HG03442 (cell line): ENCODE data around the gene CCDC74A.
"Not testable (repeated sequence)": the region's sequence is repeated elsewhere in the genome, so short reads cannot be mapped to it uniquely, and the experiment has no call there.

Source experiments
- ATAC-seq: cut with Tn5 transposase; IDR thresholded peaks from one replicate; pipeline ENCODE4 v1.9.1; 2021; ENCODE audit warnings: mild to moderate bottlenecking, moderate library complexity; ENCODE audit not compliant: unreplicated experiment

The CCDC74A gene

DNA sequence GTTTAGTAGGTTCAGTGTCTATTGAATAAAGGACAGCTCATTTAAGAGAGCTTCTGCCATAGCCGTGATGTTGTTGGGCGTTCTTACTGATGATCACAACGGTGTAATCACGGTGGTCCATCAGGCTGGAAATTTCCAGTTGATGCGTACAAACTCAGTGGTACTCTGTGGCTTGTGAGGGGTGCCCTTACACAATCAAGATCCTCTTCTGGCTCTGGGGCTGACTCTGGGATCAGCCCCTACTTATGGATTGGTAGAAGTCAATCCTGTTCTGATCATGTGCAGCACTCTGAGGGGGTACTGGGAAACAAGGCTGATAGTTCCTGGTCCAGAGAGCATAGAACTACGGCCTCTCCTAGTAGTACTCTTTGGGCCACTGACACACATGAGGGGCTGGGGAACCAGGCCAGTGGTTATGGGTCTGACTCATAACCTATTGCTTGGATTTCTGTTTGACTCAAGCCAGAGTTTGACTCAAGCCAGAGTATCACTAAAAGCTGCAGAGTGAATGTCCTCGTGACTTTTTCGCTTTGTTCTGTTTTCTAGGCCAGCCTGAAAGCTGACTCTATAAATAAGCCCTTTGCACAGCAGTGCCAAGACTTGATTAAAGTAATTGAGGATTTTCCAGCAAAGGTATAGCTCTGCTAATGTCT, 29.2 kb upstream of the CCDC74A start:
- ATAC-seq: peak; percentile 95

DNA sequence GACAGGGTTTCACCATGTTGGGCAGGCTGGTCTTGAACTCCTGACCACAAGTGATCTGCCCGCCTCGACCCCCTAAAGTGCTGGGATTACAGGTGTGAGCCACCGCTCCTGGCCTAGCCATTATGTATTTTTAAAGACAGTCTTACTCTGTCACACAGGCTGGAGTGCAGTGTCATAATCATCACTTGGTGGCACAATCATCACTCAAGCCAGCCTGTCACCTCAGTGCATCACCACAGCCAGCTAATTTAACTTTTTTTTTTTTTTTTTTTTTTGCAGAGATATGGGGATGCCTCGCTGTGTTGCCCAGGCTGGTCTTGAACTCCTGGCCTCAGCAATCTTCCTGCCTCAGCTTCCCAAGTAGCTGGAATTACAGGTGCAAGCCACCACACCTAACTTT, 24.1 kb upstream of the CCDC74A start:
- ATAC-seq: not testable (repeated sequence)

DNA sequence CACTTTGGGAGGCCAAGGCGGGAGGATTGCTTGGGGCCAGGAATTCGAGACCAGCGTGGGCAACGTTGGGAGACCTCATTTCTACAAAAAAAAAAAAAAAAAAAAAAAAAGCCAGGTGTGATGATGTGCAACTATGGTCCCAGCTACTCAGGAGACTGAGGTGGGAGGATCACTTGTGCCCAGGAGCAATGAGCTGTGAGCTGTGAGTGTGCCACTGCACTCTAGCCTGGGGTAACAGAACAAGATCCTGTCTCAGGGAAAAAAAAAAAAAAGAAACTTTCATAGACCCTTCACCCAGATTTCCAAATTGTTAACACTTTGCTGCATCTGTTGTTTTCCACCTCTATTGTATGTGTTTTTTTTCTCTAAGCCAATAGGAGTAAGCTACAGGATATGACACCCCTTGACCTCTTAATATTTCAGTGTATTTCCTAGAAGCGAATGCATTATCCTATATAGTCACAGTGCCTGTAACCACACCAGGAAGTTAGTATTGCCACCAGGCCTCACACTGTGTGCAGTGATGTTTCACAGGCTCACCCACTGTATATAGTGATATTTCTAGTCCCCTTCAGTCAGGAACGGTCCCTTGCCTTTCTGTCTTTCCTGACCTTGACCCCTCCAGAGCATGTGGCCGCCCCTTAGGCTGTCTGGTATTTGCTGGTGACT, 23.5 kb upstream of the CCDC74A start:
- ATAC-seq: not testable (repeated sequence)

DNA sequence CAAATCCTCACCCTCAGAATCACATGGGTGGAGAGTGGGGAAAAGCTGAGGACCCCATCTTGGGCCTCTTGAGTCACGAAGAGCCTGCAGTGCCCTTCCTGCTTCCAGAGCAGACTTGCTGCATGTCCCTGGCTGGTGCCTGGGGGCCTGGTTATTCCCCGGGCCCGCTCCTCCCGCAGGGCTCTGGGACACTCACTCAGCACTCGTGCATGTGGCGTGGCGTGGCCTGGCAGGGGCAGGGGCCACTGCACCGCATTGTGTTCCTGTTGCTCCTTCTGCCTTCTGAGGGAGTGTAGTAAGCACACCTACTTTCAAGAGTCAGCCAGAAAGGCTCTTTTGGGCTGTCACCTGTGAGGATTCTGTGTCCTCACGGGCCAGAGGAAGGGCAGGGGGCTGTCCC, 18.1 kb upstream of the CCDC74A start:
- no peak for ATAC-seq

DNA sequence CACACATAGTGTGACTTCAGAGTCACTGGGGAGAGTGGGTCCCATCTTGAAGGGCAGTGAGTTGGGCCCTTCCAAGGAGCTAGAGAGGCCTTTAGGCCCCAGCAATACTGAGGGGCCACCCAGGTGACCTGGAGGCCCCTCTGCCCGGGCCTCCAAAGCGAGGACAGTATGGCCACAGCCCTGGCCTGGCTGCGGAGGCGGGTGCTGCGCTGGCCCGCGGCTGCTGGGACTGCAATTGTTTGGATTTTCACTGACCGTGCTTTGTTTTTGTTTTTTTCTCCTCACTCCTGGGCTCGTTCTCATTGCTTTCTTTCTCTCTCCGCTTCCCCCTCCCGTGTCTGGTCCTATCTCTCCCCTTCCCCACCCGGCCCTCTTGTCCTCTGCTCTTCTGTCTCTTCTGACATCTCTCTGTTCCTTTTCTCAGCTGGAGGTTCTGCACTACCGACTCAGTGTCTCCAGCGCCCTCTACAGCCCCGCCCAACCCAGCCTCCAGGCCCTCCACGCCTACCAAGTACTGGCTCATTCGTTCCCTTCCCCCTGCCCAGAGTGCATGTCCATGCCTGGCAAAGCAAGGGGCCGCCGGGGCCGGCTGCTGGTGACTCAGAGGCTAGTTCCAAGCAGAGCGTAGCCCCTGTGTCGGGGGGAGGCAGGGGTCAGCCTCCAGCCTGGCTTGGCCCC, 16.3 kb upstream of the CCDC74A start:
- ATAC-seq: not testable (repeated sequence)

DNA sequence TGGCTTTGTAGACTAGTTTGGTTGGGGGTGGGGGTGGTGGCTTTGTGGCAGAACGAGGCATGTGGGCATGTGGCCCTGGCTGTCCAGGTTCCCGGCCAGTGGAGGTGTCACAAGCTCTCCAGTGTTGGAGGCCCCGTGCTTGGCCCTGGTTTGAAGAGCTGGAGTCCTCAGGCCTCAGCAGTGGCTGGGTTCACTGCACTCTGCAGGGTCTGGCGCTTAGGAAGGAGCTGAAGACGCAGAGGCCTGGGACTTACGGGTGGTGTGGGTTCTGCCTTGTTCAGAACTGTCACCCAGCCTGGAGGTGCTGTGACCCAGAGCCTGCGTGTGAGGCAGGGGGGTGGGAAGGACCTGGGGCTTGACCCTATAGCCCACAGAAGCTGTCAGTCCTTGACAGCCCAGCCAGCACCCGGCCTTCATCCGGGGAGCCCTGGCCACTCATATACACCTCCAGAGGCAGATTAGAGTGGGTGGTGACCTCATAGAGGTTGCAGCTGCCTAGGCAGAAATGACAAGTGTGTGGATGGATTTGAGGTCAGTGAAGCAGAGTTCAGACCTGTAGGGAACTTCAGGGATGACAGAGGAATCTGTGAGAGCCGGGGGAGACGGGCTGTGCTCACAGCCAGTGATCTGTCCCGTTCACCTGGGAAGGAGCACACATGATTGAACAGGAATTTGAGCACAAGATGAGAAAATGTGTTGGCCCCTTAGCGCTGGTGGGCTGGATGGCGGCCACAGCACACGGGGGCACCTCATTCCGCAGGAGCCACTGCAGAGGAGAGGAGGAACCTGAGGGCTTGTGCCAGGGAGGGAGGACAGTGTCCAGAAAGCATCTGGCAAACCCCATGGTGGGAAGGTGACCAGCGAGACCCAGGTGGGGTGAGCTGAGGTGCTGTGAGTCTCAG, 15.5 kb upstream of the CCDC74A start:
- not testable (repeated sequence) for ATAC-seq

DNA sequence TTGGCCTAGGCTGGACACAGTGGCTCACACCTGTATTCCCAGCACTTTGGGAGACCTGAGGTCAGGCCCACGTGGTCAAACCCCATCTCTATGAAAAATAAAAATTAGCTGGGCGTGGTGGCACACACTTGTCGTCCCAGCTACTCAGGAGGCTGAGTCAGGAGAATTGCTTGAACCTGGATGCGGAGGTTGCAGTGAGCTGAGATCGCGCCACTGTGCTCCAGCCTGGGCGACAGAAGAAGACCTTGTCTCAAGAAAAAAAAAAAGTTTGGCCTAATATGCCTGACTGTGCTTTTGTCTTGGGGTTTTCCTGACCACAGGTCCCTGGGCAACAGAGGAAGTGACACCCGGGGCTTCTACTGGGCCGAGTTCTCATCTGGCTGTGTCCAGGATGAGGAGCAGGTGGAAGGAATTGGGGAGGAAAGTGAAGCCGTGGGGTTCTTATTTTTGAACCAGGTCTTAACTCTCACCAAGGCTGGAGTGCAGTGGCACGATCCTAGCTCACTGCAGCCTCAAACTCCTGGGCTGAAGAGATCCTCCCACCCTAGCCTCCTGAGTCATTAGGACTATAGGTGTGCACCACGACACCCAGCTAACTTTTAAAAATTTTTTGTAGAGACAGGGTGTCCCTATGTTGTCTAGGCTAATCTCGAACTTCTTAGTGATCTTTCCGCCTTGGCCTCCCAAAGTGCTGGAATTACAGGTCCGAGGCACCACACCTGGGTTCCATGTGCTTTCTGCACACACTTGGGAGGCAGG, 13.1 kb upstream of the CCDC74A start:
- peak; percentile 75 for ATAC-seq

DNA sequence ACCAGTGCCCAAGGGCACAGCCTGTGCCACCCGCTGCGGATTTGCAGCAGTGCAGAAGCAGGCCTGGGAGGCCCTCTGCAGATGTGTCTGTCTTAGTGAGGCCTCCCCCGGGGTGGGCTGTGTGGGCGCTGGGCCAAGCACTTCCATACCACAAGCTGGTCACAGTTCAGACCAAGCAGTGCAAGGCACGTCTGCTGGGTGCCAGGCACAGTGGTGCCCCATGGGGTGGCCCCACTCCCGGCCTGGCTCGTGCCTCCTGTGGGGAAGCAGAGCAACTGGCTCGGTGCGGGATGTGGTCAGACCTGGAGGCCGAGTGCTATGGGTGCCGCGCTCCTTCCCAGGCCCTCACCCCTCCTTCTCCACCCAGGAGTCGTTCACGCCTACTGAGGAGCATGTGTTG, 12.5 kb upstream of the CCDC74A start:
- not testable (repeated sequence) for ATAC-seq

DNA sequence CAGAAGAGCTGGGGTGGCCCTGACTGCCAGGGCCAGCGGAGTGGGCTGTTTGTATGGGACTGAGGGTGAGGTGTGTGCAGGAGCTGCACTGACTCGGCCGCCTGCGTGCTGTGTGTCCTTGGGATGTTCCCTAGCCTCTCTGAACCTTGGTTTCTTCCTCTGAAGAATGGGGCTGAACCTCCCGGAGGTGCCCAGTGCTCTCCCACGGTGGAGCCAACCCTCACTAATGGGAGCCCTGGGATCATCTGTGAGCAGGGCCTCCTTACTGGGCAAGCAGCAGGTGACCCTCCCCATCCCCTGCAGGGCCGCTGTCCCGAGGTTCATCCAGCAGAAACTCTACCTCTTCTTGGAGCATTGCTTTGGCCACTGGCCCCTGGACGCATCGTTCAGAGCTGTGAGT, 11.7 kb upstream of the CCDC74A start:
- no peak for ATAC-seq

DNA sequence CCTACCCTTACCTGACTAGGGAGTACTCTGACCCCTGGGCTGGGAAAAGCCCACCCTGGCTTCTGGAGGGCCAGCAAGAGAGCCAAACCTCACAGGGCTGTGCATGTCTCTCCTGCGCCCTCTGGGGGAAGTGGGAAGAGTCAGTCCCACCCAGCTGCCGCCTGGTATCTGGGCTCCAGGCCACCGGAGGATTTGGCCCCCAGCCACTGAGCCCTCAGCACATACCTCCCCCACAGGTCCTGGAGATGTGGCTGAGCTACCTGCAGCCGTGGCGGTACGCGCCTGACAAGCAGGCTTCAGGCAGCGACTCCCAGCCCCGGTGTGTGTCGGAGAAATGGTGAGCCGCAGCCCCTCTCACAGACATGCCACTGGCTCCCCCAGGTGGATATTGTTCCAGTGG, 11.1 kb upstream of the CCDC74A start:
- ATAC-seq: not testable (repeated sequence)

DNA sequence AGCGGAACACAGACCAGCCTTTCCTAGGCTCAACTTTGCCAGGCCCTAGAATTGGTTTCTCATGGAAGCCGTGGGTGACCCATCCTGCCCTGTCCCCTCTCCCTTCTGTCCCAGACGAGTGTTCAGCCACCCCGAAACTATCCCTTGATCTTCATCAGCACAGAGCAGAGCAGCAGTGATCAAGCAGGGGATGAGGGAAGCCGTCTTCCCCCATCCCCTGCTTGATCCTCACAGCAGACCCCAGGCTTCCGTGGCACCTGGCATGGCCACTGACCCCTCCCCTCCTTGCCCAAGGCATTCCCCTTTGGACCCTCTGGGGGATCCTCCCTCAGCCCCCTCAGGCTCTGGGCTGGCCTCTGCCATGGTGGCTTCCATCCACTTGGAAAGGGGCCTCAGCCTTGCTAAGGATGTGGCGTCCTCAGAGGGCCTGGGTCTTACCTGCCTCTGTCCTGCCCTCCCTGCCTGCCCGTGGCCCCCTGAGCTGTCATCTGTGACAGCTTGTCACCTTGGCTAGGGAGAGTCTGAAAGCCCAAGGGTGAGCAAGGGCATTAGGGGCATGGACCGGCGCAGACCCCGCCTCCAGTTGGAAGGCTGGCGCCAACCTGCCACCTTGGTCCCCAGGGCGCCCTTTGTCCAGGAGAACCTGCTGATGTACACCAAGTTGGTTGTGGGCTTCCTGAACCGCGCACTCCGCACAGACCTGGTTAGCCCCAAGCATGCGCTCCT, 10.4 kb upstream of the CCDC74A start:
- no peak for ATAC-seq

DNA sequence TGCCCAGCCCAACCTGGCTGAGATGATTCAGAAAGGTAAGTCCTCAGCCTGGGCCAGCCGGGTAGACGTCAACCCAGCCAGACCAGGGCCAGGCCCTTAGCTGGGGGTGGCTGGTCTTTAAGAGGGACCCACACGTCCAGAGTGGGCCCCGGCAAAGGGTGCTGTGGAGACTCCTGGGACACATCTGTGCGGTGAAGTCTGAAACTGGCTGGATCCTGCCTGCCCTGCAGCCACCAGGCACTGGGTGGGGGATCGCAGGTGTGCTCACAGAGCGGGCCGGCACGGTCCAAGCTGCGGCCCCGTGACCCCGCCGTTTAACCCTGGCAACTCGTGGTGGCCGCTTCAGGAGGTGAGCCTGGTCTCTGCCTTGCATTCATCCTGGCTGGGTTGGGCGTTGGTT, 9.8 kb upstream of the CCDC74A start:
- not testable (repeated sequence) for ATAC-seq

DNA sequence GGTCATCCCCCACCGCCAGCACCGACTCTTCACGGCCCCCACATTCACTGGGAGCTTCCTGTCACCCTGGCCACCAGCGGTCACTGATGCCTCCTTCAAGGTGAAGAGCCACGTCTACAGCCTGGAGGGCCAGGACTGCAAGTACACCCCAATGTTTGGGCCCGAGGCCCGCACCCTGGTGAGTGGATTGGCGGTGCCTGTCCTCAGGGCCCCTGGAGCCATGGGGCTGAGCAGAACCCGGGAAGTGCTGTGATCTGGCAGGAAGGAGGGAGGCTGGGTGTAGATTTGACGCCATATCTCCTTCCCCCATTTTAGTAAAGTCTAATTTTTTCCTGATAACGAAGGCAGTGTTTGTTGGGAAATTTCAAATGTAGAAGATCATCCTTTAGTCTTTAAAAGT, 9.2 kb upstream of the CCDC74A start:
- not testable (repeated sequence) for ATAC-seq

DNA sequence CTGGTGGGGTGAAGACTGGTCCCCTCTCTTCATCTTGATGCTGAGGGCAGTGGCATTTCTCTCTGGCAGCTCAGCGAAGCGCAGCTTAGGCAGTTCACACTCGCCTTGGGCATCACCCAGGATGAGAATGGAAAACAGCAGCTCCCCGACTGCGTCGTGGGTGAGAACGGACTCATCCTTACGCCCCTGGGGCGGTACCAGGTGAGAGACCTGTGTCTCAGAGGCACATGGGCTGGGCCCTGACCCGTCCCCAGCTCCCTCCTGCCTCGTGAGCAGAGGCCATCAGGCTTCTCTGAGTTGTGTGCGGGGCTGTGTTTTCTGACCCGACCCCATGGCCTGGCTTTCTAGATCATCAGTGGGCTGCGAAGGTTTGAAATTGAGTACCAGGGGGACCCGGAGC, 8.2 kb upstream of the CCDC74A start:
- ATAC-seq: no peak

DNA sequence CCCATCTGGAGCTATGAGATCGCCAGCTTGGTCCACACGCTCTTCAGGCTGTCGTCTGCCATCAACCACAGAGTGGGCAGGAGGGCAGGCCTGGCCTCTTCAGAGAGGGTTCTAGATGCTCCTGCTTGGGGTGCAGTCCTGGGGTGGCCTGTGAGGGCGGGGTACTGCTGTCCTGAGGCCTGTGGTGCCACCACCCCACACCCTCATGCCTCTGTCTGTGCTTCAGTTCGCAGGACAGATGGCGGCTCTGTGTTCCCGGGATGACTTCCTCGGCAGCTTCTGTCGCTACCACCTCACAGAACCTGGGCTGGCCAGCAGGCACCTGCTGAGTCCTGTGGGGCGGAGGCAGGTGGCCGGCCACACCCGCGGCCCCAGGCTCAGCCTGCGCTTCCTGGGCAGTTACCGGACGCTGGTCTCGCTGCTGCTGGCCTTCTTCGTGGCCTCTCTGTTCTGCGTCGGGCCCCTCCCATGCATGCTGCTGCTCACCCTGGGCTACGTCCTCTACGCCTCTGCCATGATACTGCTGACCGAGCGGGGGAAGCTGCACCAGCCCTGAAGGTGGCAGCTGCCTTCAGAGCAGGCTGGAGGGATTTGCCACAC, 7.7 kb upstream of the CCDC74A start:
- not testable (repeated sequence) for ATAC-seq

DNA sequence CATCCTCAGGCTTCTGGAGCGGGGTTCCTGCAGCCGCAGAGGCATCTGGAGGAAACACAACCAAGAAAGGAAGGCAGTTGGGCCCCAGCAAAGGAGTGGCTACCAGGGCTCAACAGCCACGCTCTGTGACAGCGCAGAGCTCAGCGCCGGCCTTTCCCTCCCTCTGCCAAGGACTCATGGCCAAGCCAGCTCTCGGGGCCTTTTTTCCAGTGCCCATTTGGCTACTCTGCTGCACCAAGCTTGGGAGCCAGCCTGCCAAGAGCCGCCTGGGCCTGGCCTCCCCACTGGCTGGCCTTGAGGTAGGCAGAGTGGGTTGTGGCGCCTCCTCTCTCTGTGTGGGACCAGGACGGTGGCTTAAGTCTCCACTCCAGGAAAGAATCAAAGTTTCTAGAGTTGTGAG, 7.2 kb upstream of the CCDC74A start:
- ATAC-seq: no peak

DNA sequence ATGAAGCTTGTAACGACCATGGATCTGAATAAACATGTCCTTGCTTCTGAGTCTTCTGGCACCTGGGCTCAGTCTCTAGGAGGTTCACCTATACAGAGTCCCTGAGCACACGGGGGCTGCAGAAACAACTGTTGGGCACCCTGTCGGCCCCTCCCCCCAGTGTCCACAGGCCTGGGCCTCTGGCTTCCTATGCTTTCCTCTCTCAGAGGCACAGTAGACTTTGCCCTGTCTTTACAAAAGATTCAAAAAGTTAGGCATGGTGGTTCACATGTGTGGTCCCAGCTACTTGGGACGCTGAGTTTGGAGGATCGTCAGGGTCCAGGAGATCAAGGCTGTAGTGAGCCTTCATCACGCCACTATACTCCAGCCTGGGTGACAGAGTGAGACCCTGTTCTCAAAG, 6.2 kb upstream of the CCDC74A start:
- ATAC-seq: not testable (repeated sequence)

DNA sequence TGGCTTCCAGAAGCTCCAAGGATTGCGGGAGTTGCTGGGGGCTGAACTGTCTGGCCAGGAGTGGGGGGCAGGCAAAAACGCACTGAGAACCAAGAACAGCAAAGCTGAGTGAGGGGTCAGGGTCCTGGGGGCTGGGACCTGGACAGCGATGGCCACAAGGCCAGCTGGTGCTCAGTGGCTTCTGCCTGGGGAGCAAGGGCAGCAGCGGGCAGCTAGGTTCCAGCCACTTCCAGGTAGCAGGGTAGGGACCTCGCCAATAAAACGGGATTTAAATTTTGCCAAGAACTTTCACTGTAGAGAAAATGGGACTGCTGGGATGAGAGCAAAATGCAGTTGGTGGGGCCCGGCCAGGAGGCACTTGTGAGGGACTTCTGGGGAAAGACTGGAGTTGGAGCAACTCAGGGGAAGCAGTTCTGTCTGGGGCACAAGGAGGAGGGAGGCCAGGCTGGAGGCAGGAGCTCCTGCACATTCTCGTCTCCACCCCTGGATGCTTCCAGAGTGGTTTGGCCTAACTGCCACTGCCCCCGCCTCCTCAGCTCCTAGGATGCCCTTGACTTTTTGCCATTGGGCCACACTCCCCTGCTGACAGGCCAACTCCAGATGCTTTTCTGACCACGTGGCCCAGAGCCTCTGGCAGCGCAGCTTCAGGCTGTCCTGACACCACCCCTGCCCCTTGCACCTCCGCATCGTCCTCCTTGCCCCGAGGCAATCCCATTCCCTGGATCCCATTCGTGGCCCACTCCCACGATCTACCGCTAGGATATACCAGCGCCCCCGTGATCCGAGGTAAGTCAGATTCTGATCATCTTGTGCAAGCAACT, 5.5 kb upstream of the CCDC74A start:
- ATAC-seq: no peak
